Gastrocnemius medialis (tissue), 4 donors: ENCODE data around the gene ASIC2. TPM values are rescaled to one million over a fixed set of nuclear protein-coding genes. Genes with fewer than 3 reads are reported as not detected.

Experiments
- ATAC-seq, 2 donors: fragments of 150-250 bp; one replicate each; pipeline ENCODE4 v1.9.1; 2016
- DNase-seq, 2 donors: peaks; one replicate each; pipeline ENCODE4 v3.0.0-alpha.2; 2019
- H3K27ac ChIP-seq, 4 donors: fragments of 200-600 bp; sonication (generic); 1 replicate in 1 of 4; 2 replicates in 3 of 4; pipeline ENCODE4 v1.5.1; 2016 to 2018; ENCODE audit warnings: mild to moderate bottlenecking in 2 of 4, moderate library complexity in 1 of 4
- H3K27me3 ChIP-seq, 3 donors: fragments of 200-600 bp; sonication (generic) in 2 of 3; 1 replicate in 1 of 3; 2 replicates in 2 of 3; pipeline versions ENCODE4 v1.5.1 to v1.6.0; 2016 to 2019; ENCODE audit warnings: mild to moderate bottlenecking in 1 of 3, moderate library complexity in 1 of 3
- H3K36me3 ChIP-seq, 2 donors: fragments of 200-600 bp; sonication (generic) in 1 of 2; one replicate each; pipeline ENCODE4 v1.5.1; 2017 to 2018
- H3K4me1 ChIP-seq, 2 donors: fragments of 200-600 bp; sonication (generic) in 1 of 2; one replicate each; pipeline ENCODE4 v1.5.1; 2016 to 2017; ENCODE audit warnings: mild to moderate bottlenecking in 2 of 2
- H3K4me3 ChIP-seq, 4 donors: fragments of 200-600 bp; sonication (generic) in 3 of 4; 1 replicate in 1 of 4; 2 replicates in 3 of 4; pipeline ENCODE4 v1.5.1; 2016 to 2019; ENCODE audit warnings: mild to moderate bottlenecking in 2 of 4
- H3K9me3 ChIP-seq, 3 donors: fragments of 200-600 bp; sonication (generic) in 2 of 3; 1 replicate in 1 of 3; 2 replicates in 2 of 3; pipeline ENCODE4 v1.5.1; 2016 to 2019
- POLR2A ChIP-seq, 2 donors: fragments of 450-650 bp; IDR thresholded peaks; one replicate each; pipeline ENCODE4 v1.6.1; 2017; ENCODE audit warnings: antibody characterized with exemption in 2 of 2, mild to moderate bottlenecking in 2 of 2, moderate library complexity in 2 of 2
- in situ Hi-C, 4 donors: fragments of 200-750 bp; cut with MboI; loops; one replicate each; pipeline versions ENCODE4 v1.15.0 to v1.8.0; 2017; ENCODE audit warnings: low sequenced_read_pairs in 4 of 4
- intact Hi-C: fragments of 100-400 bp; cut with DNase I; formaldehyde crosslinking; loops from one replicate; pipeline ENCODE4 v1.15.1; 2023; ENCODE audit warnings: low total_unique reads
- total RNA-seq, 4 donors: library from RNA; depleted of rRNA; stranded (reverse); fragments of >200 nt; gene quantifications; one replicate each; pipeline versions ENCODE4 v1.1.0 to v1.2.3, GENCODE V29; 2016
- TF ChIP-seq, protein P1 (sequence below), 5 experiments: fragments of 450-650 bp in 3 of 5; fragments of 200-600 bp in 2 of 5; sonication (generic) in 2 of 5; IDR thresholded peaks in 4 of 5; conservative IDR thresholded peaks in 1 of 5; 1 replicate in 4 of 5; 2 replicates in 1 of 5; pipeline ENCODE4 v1.5.1; 2016 to 2019; ENCODE audit warnings: antibody characterized with exemption in 5 of 5, mild to moderate bottlenecking in 3 of 5, moderate library complexity in 3 of 5

The ASIC2 gene
- total RNA-seq, 4 donors from 2014 or later, result not detected

DNA sequence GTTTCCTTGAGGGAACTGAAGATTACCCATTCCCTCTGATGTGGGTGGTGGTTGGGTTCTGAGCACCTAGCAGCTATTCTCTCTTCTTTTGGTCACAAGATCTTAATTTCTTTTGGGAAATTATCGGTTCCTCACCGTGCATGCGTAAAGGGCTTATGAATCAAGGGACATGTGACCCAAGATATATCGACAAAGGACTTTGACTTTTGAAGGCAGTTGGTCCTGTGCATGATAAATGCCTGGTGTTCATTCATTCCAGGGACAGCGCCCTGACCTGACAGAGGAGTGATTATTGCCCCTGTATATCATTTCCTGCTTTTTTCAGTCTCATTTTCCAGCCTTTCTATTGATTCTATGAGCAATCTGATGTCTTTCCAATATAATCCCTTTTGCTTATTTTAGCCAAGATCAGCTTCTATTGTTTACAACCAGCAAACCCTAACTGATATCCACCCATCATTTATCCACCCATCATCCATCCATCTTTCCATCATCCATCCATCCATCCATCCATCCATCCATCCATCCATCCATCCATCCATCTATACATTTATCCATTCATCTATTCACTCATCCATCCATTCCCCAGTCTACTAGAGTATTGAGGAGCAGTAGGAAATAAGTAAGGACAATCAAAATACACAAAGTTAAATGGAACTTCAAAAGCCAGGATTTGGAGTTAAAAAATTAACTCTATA, 25.1 kb downstream of the ASIC2 start:
- ATAC-seq, result no peak
- no peak overlapping the region for H3K4me3 ChIP-seq
- no peak for TF ChIP-seq POLR2A (IDR thresholded peaks at IDR 0.05)
- TF ChIP-seq, protein P1, sequence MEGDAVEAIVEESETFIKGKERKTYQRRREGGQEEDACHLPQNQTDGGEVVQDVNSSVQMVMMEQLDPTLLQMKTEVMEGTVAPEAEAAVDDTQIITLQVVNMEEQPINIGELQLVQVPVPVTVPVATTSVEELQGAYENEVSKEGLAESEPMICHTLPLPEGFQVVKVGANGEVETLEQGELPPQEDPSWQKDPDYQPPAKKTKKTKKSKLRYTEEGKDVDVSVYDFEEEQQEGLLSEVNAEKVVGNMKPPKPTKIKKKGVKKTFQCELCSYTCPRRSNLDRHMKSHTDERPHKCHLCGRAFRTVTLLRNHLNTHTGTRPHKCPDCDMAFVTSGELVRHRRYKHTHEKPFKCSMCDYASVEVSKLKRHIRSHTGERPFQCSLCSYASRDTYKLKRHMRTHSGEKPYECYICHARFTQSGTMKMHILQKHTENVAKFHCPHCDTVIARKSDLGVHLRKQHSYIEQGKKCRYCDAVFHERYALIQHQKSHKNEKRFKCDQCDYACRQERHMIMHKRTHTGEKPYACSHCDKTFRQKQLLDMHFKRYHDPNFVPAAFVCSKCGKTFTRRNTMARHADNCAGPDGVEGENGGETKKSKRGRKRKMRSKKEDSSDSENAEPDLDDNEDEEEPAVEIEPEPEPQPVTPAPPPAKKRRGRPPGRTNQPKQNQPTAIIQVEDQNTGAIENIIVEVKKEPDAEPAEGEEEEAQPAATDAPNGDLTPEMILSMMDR (IDR thresholded peaks at IDR 0.05 in 4 of 5, conservative IDR thresholded peaks at IDR 0.05 in 1 of 5), result no peak
- no peaks in the 10 kb centered on the region for H3K4me1 ChIP-seq
- intact Hi-C loops (no loop called here), in situ Hi-C loops (no loop called here)
- no peaks in the 10 kb centered on the region for H3K9me3 ChIP-seq
- DNase-seq, result no peak
- peaks cover 0 to 3% (median 0%) of the 10 kb centered on the region in 3 donors for H3K27me3 ChIP-seq
- no peak overlapping the region for H3K27ac ChIP-seq
- no peaks in the 10 kb centered on the region for H3K36me3 ChIP-seq

DNA sequence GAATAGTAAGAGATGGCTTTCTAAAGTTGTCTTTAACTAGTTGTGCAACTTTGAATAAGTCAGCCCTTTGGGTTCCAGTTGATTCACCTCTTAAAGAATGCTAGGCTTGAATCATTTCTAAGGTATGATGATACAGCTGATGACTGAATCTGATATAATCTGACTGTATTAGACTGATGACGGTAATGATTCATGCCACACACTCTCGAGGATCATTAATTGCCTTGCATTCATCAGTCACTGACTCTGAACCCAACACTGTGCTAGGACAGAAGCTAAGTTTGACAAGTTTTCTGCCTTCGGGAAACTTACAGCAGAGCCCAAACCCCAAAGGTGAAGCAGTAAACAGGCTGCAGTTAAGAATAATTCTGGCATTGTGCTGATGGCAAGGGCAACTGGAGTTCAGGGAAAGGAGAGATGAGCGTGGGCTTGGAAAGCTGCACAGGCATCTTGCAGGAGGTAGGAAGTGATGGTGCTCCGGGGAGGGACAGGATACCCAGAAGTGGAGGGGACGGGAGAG, 25.8 kb downstream of the ASIC2 start:
- ATAC-seq, result no peak
- H3K4me1 ChIP-seq, result no peaks in the 10 kb centered on the region
- no peak overlapping the region for H3K27ac ChIP-seq
- H3K36me3 ChIP-seq, result no peaks in the 10 kb centered on the region
- H3K4me3 ChIP-seq, result no peak overlapping the region
- no peaks in the 10 kb centered on the region for H3K9me3 ChIP-seq
- in situ Hi-C loops (no loop called here), intact Hi-C loops (no loop called here)
- no peak for DNase-seq
- TF ChIP-seq, protein P1 (IDR thresholded peaks at IDR 0.05 in 4 of 5, conservative IDR thresholded peaks at IDR 0.05 in 1 of 5), result no peak
- TF ChIP-seq POLR2A (IDR thresholded peaks at IDR 0.05), result no peak
- H3K27me3 ChIP-seq, result peaks cover 0 to 3% (median 0%) of the 10 kb centered on the region in 3 donors

DNA sequence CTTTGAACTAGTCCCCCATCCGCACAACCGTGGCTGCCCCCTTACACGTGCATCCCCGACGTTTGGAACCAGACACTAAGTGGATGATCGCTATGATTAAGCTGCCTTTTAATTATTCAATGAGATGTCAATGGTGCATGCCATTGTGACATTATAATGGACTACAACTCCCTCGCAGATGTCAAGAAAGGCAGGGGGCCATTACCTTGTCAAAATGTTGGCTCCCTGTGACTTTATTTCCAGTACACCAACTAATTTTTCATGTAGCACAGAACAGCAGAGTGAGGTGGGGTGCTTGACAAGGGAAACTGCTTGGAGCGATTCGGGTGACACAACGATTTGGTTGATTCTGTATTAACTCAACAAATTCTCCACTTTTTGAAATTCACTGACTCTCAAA, 26.5 kb downstream of the ASIC2 start:
- no peak for DNase-seq
- H3K4me3 ChIP-seq, result no peak overlapping the region
- intact Hi-C loops, result no loop called here
- ATAC-seq, result no peak
- no peak overlapping the region for H3K27ac ChIP-seq
- H3K36me3 ChIP-seq, result no peaks in the 10 kb centered on the region
- H3K9me3 ChIP-seq, result no peaks in the 10 kb centered on the region
- in situ Hi-C loops, result no loop called here
- TF ChIP-seq, protein P1 (IDR thresholded peaks at IDR 0.05 in 4 of 5, conservative IDR thresholded peaks at IDR 0.05 in 1 of 5), result no peak
- TF ChIP-seq POLR2A (IDR thresholded peaks at IDR 0.05), result no peak
- peaks cover 0 to 3% (median 0%) of the 10 kb centered on the region in 3 donors for H3K27me3 ChIP-seq
- H3K4me1 ChIP-seq, result no peaks in the 10 kb centered on the region

DNA sequence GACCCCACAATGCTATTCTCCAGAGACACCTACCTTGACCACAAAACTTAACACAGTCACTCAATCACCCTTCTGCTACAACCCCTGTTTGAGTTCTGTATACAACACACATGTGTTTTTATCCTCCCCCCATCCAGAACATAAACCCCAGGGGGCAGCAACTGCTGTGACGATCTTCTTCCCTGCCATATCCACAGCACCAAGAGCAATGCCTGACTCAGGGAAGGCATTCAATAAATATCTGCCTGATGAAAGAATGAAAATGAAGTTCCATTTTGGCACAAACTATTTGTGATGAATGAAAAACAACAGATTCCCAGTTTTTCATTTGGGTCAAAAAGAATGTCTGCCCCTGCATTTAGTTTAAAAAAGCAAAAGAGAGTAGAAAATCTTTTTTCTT, 27.0 kb downstream of the ASIC2 start:
- no peaks in the 10 kb centered on the region for H3K9me3 ChIP-seq
- no peaks in the 10 kb centered on the region for H3K4me1 ChIP-seq
- no peak for TF ChIP-seq POLR2A (IDR thresholded peaks at IDR 0.05)
- TF ChIP-seq, protein P1 (IDR thresholded peaks at IDR 0.05 in 4 of 5, conservative IDR thresholded peaks at IDR 0.05 in 1 of 5), result no peak
- no peaks in the 10 kb centered on the region for H3K36me3 ChIP-seq
- H3K4me3 ChIP-seq, result no peak overlapping the region
- intact Hi-C loops, result no loop called here
- in situ Hi-C loops, result no loop called here
- DNase-seq (no peak), ATAC-seq (no peak)
- no peak overlapping the region for H3K27ac ChIP-seq
- H3K27me3 ChIP-seq, result peaks cover 0 to 3% (median 0%) of the 10 kb centered on the region in 3 donors
